ENCODE results near the gene PHF12.
"Not testable (repeated sequence)": the region's sequence is repeated elsewhere in the genome, so short reads cannot be mapped to it uniquely, and the experiment has no call there.

Gene PHF12

DNA sequence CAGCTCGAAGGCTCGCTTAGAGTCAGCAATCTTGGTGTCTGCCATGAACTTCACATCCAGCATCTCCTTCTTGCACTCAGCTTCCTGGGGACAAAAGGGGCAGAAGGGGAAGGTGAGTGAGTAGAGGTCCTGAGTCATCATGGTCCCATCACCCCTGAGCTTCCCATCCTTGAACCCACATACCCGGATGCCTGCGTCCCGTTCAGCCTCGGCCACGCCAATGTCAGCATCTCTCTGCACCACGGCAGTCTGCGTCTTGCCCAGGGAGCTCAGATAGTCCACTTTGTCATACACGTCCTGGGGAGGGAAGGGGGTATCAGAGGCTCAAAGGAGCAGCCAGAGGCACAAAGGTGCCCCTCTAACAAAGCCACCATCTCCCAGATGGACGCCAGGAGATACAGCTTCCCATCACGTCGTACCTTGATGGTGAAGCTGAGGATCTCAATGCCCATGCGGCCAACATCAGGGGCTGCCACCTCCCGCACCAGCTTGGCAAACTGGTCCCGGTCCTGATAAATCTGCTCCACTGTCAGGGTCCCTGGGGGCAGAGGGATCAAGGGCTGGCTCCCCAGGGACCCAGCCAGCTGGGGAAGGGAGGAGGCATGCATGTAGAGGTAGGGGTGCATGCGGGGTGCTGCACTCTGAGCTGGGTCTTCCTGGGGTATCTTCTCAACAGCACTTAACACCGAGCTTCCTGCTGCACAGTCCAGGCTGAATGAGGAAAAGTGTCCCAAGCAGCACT is 69.0 kb downstream of the PHF12 start:
- DNase-seq (ENCODE audit: low read depth), result no peak

DNA sequence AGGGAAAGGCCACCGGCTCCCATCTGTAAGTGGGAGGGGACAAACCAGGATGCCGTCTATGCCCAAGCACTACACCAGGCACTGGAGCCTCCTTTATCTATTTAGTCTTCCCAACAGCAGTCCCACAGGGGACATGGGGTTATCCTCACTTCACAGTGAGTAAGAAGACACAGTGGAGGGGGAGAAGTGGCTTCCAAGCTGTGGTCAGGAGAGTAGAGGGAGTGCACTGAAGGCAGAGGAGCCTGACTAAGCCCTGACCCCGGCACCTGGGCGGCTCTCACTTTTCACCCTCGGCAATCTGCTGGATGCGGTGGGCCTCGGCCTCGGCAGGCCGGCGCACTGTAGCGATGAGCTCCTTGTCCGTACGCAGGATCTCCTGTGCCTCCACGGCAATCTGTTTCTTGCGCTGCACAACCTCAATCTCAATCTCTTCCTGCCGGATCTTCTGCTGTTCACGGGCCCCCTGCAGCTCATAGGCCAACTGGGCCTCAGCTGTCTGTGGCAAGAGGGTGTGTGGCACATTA is 69.7 kb downstream of the PHF12 start:
- DNase-seq (ENCODE audit: low read depth), result no peak

DNA sequence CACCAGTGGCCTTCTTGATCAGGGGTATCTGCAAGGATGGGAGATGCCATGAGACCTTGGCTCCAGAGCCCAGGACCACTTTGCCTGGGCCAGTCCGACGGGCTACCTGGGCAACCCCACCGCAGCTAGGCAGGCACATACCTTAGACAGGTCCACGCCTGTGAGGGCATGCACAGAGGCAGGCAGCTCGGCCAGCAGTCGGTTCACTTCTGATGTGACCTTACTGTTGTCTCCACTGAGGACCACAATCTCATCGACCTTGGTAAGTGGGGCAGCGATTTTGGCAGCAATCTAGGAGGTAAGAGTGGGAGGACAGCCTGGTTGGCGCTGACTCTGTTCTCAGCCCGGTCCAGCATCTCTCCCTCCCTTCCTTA is 70.8 kb downstream of the PHF12 start:
- DNase-seq (ENCODE audit: low read depth), result no peak

DNA sequence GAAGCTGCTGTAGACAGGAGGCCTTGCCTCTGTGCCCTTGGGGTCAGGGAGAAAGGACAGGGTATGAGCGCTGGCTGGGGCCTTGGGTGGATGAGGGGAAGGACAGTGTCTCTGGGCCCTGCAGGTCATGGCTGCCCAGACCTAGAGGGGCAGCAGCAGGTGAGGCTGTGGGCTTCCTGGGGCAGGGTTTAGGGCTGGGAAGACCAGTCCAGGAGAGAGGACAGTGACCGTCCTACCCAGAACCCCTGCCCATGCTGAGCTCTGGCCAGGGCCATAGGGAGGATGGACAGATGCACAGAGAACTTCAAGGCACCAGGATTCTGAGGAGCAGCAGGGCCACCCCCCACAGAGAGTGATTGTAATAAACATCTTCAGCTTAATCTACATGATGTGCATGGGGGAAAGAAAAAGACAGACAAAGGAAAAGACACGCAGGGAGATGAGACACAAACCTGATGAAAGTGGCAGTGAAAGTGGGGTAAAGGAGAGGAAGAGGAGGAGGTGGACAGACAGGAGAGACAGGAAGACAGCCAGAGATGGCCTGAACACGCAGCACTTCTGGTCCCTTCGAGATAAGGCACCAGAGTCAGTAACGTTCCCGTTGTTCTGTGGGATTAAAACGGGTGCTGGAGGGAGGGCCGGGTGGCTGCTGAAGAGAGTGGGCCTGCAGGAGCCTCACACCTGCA is 71.3 kb downstream of the PHF12 start:
- DNase-seq (ENCODE audit: low read depth), result no peak

DNA sequence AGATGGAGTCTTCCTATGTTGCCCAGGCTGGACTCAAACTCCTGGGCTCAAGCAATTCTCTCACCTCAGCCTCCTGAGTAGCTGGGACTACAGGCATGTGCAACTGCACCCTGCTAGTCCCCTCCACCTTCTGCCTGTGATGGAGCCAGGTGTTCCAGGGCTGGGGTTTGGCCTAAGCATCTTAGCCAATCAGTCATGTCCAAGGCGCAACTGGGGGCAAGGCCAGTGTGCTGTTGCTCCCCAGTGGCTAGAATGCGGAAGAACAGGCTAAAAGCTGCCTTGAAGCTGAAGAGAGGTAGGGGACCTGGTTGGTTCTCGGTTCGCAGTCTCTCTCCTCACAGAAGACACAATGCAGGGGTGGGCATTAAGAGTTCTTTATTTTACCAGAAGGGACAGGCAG is 72.3 kb downstream of the PHF12 start:
- DNase-seq (ENCODE audit: low read depth), result peak; percentile 54

DNA sequence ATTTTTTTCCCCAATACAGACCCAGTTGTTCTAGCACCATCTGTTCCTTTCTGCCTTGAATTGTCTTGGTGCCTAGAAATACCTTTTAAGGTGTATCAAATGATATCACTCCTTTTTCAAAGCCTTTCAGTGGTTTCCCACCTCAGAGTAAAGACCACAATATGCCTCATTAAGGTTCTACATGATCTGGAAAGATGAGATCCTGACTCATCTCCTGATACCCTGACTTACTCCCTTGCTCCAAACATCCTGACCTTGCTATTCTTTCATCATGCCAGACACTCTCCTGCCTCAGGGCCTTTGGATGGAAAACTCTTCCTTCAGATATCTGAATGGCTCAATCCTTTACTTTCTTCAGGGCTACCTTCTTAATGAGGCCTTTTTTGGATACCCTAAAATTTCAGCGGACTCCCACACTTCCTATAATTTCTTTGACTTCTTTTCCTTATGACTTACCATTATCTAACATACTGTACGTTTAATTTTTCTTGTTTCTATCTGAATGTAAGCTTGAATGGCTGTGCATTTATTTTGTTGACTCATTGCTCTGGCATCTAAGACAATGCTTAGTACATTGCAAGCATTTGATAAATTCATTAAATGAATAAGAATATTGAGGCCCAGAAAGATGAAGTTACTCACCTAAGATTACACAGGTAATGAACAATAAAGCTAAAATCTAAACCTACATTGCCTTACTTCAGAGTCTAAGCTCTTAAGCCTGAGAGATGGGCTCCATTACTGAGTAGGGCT is 73.0 kb downstream of the PHF12 start:
- DNase-seq (ENCODE audit: low read depth), result peak; percentile 44

DNA sequence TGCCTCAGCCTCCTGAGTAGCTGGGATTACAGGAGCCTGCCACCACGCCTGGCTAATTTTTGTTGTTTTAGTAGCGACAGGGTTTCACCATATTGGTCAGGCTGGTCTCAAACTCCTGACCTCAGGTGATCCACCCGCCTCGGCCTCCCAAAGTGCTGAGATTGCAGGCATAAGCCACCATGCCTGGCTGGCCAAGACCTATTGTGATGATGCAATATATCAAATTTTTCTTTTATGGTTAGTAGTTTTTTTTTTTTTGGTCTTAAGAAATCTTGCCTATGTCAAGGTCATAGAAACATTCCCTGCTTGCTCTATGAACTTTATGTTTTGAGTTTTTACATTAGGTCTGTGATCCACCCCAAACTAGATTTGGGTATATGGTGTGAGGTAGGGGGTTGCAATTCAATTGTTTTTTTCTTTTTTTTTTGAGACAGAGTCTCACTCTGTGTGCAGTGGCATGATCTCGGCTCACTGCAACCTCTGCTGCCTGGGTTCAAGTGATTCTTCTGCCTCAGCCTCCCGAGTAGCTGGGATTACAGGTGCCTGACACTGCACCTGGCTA is 74.1 kb downstream of the PHF12 start:
- DNase-seq (ENCODE audit: low read depth), result not testable (repeated sequence)

DNA sequence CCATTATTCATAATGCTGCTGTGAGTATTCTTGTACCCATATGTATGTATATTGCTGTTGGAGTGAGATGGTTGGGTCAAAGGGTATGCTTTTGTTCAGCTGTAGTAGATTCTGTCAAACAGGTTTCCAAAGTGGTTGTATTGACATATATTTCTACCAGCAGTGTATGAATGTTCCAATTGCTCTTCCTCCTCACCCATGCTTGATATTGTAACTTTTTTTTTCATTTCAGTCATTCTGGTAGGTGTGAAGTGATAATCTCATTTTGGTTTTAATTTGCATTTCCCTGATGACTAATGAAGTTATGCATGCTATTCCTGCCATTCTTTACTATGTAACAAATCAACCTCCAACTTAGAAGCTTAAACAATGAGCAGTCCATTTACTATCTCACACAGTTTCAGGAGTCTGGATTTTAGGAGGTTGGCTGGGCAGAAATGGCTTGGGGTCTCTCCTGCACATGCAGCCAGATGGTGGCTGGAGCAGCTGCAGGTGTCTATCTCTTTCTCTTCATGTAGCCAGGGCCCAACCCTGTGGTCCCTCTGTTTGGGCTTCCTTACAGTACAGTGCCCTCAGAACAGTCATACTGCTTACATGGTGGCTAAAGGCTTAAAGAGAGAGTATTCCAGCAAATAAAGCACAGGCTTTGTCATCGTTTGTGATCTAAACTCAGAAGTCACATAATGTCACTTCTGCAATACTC is 75.3 kb downstream of the PHF12 start:
- no peak for DNase-seq (ENCODE audit: low read depth)

DNA sequence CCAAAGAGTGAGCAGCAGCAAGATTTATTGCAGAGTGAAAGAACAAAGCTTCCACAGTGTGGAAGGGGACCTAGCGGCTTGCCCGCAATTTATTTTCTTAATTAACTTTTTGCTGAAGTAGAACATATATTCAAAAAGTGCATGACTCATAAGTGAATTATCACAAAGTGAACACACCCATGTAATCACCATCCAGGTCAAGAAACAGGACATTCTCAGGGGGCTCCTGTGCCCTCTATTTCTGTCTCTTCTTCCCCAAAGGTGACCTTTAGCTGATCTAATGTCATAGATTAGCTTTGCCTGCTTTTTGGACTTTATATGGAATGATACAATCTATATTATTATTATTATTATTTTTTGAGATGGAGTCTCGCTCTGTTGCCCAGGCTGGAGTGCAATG is 76.6 kb downstream of the PHF12 start:
- DNase-seq (ENCODE audit: low read depth), result no peak

DNA sequence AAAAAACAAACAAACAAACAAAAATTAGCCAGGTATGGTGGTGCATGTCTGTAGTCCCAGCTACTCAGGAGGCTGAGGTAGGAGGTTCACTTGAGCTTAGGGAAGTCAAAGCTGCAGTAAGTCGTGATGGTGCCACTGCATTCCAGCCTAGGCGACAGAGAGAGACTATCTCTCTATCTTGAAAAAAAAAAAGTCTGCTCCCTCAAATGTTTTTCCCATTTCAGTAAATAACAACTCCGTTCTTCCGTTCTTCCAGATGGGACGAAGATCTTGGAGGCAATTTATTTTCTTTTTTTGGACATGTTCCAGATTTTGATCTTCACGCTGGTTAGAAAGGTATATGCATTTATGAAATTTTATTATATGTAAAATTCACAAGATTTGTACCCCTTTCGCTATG is 77.5 kb downstream of the PHF12 start:
- no peak for DNase-seq (ENCODE audit: low read depth)

DNA sequence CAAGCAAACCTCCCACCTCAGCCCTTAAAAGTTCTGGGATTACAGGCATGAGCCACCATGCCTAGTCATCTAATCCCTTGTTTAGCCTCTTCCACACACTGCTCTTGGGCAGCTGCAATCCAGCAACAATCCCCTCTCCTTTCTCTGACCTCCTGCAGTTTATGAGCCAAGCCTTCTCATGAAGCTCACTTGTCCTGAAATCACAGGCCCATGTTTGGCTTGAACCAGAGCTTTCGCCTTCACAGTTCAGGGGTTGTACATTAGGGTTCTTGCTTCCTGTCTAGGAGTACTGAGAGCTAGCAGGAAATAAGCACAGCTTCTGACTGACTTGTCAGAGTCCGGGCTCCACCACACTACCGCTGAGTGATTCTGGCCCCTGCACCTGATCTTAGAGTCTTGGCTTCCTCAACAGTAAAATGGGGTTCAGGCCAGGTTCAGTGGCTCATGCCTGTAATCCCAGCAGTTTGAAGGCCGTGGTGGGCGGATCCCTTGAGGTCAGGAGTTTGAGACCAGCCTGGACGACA is 80.2 kb downstream of the PHF12 start:
- no peak for DNase-seq (ENCODE audit: low read depth)

DNA sequence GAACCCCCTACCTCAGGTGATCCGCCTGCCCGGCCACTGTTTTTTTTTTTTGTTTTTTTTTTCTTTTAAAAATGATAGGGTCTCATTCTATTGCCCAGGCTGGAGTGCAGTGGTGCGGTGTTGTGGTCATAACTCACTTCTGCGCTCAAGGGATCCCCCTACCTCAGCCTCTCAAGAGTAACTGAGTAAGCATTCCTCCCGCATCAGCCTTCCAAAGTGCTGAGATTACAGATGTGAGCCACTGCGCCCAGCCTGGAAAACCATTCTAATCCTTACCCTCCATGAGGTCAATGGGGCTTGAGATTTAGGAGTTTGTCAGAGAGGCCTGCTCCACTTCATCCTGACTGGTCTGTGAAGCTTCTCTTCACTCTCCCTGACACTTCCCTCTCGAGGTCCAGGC is 84.0 kb downstream of the PHF12 start:
- no peak for DNase-seq (ENCODE audit: low read depth)

DNA sequence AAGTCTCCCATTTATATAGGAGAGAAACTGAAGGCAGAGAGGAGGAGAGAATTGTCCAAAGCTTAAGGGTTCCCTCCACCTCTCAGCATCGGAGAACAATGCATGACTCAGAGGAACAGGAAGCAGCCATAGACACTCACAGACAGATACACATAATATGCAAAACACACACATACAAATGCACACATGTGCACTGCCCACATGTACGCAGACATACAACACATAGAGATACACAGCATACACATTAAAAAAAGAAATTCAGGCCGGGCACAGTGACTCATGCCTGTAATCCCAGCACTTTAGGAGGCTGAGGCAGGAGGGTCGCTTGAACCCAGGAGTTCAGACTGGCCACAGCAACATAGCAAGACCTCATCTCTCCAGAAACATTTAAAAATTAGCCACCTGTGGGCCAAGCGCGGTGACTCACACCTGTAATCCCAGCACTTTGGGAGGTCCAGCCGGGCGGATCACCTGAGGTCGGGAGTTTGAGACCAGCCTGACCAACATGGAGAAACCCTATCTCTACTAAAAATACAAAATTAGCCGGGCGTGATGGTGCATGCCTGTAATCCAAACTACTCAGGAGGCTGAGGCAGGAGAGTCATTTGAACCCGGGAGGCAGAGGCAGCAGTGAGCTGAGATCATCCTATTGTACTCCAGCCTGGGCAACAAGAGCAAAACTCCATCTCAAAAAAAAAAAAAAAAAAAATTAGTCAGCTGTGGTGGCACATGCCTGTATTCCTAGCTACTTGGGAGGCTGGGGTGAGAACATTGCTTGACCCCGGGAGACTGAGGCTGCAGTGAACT is 85.2 kb downstream of the PHF12 start:
- DNase-seq (ENCODE audit: low read depth), result no peak

DNA sequence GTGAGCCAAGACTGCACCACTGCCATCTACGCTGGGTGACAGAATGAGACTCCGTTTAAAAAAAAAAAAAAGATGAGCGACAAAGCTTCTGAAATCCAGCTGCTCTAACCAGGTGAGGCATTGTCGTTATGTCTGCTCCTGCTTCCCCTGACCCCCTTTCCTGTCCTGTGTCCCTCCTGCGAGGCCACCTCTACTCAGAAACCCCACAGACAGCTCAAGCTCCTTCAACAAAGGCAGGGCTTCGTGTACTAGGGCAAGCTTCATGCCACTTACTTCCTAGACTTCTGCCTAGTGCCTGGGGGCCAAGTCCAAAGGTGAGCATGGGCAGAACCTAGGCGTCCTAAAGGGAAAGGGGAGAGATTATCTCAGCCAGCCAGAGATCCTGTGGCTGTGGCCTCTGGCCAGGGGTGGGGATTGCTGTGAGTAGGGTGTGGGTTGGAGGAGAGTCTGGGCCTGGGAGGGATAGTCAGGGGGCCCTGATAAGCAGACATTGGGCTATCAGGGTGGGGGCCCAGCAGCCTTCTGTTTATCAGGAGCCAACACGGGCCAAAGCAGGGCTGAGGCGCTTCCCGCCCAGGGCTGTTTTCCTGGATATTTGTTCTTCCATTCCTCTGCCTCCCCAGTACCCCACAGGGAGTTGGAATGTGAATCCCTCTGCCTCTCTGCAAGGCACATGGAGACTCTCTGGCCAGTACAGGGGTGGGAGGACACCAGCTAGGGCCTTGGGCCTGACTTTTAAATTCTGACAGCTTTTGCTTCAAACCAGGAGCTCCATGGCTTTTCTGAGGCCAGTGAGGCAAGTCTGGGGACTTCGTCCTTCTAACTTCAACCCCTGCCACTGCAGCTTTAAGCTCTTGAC is 86.1 kb downstream of the PHF12 start:
- no peak for DNase-seq (ENCODE audit: low read depth)

DNA sequence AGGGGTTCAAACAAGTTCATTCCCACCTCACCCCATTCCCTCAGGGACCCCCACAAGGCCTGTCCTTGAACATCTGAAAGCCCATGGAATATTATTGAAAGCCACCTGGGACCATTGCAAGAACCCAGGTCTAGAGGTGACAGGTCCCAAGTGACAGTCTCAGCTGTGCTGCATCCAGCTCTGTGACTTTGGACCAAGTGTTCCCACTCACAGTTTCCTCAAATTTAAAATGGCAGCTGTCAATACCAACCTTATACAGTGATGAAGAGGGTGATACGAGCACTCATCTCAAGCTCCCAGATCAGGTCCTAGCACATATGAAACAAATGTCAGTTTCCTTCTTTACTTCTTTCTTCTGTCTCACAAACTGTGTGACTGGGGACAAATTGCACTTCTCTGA is 87.4 kb downstream of the PHF12 start:
- DNase-seq (ENCODE audit: low read depth), result no peak

DNA sequence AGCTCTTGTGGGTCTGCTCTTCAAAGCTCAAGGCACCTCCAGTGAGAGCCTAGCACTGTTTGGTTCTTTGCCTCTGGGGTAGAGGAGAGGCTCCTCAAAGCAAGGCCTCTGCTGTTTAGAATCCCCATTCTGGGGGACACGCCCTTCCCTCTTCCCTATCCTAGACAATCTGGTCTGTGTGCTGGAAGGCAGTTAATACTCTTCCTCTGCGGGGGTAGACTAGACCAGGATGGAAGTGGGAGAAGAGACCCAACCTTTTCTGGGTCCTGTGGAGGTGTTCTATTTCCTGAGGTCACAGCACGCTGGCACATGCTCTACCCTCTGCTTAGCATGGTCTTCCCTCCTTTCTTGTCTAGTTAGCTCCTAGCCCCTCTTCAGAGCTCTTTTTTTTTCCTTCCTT is 88.8 kb downstream of the PHF12 start:
- no peak for DNase-seq (ENCODE audit: low read depth)

DNA sequence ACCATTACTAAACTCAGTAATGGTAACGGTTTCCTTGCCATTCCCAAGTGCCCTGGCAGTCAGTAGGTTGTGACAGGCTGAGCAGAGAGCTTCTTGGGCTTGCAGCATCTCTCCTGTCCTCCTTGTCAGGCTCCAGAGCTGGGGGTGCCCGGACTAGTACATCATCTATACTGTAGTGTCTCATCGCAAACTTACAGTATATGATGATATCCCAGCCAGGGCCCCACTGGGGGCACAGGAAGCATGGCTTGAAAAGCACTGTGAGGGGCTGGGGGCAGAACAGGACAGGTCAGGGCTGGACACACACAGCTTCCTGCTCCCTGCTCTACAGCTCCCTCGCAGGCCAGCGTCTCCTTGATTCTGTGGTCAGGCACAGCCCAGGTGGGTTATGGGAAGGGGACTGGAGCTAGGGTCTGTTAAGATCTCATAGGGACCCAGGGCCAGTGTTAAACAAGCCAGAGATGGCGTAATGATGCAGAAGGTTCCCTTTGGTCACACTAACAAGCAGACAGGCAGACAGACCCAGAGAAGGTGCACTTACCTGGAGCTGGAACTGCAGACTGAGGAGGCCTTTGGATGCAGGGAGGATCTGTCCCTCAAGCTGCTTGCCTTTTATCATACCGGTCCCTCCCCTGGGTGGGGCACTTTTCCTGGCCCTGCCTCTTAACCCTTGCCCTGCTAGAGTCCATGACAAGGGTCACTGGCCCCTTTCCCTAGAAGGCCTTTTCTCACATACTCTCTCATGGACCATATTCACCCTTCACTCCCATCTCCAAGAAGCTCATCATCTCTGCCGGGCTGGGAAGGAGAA is 89.7 kb downstream of the PHF12 start:
- no peak for DNase-seq (ENCODE audit: low read depth)

DNA sequence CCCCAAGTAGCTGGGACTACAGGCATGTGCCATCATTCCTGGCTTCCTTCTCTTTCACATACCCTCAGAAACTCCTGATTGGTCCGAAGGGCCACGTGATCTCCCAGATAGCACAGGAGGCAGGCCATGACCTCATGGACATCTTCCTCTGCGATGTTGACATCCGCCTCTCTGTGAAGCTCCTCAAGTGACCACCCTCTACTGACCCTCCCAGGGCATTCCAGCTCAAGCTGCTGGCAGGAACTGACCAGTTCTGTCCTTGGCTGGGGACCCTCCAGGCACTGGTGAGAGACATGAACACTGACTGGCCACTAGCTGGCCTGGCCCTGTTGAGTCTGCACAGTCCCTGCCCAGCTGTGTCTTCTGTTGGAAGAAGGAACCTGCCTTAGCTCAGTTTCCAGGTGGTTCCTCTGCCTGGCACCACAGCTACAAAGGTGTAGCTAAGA is 90.9 kb downstream of the PHF12 start:
- no peak for DNase-seq (ENCODE audit: low read depth)

DNA sequence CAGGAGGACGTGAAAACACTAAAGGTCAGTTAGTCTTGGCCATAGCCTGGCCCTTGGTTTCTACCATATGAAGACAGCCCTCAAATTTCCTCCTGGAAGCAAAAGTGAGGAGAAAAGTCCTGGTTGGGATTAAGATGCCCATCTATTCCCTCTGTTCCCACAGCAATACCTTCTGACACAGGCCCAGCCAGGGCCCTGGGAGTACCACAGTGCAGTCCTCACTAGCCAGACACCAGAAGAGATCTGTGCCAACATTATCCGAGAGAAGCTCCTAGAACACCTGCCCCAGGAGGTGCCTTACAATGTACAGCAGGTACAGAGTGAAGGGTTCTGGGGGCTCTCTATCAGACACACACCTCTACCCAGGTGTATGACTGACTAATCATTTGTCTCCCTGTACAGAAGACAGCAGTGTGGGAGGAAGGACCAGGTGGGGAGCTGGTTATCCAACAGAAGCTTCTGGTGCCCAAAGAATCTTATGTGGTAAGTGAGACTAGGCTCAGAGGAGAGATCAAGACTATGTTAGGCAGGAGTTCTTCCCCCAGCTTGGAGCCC is 92.4 kb downstream of the PHF12 start:
- DNase-seq (ENCODE audit: low read depth), result no peak

Data from amniotic epithelial cell (primary cell).